NCI-H345 treated with DMSO at 0.1 percent for 48 hours (cell line): ENCODE results near the gene BCAS1.

Source experiments
- DNase-seq: peaks from one replicate; lab custom pipeline; 2025; ENCODE audit not compliant: unreplicated experiment; lab: John Stamatoyannopoulos, UW

The BCAS1 gene

DNA sequence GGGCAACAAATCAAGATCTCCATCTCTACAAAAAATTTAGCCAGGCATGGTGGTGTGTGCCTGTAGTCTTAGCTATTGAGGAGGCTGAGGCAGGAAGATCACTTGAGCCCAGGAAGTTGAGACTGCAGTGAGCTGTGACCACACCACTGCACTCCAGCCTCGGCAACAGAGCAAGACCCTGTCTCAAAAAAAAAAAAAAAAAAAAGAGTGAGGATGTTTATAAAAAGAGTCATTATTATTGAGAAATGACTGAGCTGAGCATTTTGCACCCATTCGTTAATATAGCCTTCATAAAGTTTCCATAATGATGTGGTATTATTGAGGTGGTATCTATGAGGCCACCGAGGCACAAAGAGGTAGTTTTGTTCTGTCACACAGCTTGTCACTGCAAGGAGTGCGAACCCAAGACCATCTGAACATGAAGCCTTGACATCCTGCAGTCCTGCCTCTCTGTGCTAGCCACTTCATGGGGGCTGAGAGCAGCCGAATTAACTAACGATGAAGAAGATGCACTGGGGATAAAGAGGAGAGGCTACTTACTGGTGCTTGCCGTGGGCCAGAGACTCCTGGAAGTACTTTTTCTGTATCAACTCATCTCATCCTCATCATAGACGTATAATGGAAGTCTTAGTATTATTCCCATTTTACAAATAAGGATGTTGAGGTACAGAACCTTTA lies 175.5 kb downstream of the BCAS1 start:
- DNase-seq = no peak
